ENCODE measurements around the gene CCDC38. TPM values are rescaled to one million over a fixed set of nuclear protein-coding genes. Genes with fewer than 3 reads are reported as not detected.
A peak's percentile ranks its signal among the peaks of the same experiment; 100 is the strongest.
"Not testable (repeated sequence)": the region's sequence is repeated elsewhere in the genome, so short reads cannot be mapped to it uniquely, and the experiment has no call there.

CCDC38 gene
- not detected for total RNA-seq

DNA sequence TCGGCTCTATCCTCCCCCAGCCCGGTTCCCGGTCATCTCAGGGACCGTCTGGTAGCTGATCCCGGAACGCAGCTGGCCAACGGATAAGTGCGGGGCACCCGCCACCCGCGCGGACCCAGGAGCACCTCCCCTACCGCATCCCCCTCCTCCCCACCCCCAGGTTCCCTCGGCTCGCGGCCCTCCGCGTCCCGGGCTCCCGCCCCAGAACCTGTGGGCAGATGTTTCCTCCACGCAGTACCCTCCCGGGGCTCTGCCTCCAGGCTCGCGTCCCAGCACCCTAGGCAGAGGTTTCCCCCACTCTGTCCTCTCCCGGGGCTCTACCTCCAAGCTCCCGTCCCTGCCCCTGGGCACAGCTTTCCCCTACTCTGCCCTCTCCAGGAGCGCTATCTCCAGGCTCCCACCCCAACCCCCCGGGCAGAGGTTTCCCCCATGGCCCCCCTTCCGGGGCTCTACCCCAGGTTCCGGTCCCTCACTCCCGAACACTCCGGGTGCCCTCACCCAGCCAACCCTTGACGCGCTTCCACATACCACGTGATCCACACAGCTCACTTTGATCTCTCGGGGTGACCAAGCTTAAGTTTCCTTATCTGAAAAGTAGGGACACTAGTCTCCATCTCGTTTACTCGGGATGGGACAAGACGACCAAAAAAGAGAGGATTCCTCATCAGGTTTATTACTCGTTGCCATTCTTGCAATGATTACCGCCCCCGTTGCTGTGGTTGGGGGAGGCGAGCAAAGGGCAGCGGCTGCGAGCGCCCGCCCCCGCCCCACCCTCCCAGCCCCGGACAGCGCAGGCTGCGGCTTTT is at the start of gene CCDC38:
TSS of gene CCDC38 (minus strand) at position 91 of the 806 bp plus-strand sequence. CDS start 6,105 bp downstream, outside the sequence.
- no peak for FAIRE-seq

DNA sequence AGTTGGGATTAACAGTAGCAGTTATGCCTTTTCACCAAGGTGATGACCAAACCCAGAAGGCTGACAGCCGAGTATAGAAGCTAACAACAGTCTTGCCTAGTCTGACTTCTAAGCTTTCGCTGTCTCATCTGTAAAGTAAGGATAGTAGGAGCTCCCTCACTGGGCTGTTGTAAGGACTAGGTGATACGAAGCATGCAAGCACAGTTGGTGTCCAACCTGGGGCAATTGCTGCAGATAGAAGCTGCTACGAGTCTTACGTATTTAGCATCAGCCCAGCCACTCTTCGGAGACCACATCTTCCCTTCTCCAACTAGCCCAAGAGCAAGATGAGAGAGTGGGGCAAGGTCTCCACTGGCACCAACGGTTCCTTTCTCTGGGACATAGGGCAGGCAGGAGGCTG is 47.7 kb upstream of the CCDC38 start:
- no peak for DNase-seq (ENCODE audit: low spot score in 2 of 2)
- no peak for FAIRE-seq

More for the DNA sequence above, at the start of gene CCDC38:
- peak; percentile 82 to 83 for DNase-seq (ENCODE audit: low spot score in 2 of 2)

DNA sequence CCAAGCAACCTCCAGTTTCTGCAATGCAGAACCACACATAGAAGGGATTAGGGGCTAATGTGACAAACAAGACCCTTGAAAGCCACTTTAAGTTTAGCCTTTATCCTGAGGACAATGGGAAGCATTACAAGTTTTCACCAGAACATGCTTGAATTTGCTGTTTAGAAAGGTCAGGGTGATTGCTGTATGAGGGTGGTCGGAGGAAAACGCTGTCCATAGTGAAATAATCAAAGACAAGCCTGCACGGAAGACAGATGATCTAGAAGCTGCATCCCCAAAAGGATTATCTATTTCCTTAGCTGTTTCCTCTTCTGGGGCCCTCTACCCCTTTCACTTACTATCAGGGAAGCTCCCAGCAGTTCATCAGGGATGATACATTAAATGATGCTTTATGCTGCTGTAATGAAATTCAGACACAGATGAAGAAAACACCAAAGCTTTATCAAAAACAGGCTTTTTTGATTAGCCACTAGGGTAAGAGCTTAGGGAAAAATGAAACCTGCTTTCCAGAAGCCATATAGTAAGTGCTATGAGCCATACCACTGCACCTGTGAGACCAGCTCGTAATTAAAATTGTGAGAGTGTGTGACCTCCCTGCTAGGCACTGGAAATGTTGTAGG is 47.2 kb upstream of the CCDC38 start:
- no peak for FAIRE-seq
- DNase-seq (ENCODE audit: low spot score in 2 of 2): no peak

DNA sequence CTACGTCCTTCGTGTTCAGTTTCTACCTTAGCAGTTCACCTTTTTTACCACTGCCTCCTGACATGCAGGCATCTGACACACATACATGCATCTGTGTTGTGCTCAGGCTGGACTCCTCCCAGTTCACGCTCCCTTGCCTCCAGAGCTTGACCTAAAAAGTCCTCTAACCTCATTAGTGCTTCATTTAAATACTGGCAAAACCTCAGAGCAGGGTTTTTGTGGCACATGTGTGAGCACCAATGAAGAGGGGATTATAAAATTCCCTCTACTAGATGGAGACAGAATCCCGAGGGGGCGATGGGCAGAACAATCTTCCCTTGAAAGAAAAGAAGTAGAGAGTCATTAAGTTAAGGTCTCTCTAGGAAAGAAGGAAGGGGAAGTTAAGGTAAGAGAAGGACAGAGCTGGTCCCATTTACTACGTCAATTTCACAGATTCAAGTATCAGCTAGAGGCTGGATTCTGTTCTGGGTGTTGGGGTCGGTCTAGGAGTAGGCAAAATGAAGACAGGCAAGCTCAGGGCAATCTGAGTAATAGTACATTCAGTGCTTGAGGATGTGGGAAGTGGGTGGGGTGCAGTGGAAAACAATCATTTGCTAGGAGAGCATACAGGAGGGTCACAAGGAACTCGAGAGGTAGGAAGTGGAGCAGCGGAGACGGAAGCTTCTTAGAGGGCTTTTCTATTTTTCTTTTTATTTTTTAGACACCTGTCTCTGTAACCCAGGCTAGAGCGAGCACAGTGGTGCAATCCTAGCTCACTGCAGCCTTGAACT is 46.3 kb upstream of the CCDC38 start:
- DNase-seq (ENCODE audit: low spot score in 2 of 2) (no peak), FAIRE-seq (no peak)

DNA sequence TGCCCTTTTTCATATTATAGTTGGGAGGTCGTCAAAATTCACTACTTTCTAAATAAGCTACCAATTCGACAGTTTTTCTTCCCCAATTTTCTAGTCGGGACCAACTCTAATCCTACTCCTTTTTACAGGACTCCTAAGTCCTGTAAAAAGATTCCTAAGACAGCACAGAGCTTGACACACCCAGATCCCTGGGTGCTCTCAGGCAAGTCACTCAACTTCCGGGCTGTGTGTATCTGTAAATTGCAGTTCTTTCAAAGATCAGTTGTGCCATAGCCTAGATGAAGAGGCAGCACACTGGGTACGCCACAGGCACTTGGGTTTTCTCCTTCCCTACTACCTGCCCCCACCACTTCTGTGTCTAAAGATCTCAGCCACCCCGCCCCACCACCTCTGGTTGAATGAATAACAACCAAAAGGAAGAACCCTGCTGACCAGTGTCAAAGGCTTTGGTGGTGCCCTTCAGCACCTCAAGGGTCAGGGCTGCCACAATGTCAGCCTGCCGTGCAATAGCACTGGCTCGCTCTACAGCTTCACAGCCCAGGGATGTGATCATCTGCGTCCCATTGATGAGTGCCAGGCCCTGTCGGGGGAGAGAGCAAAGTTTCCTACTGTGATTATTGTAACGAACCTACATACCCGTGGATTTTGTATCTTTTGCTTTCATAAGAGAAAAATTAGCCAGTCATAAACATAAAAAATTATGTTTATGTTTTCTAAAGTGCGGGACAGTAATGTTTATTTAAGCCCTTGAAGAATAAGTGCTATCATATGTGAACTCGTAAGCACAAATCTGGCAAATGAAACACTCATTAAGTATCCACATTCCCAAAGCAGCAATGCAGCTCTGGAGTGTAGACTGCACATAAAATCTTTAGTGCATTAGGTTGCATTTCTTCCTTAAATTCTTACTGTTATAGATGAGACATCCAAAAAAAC is 44.5 kb upstream of the CCDC38 start:
- FAIRE-seq: no peak
- no peak for DNase-seq (ENCODE audit: low spot score in 2 of 2)

DNA sequence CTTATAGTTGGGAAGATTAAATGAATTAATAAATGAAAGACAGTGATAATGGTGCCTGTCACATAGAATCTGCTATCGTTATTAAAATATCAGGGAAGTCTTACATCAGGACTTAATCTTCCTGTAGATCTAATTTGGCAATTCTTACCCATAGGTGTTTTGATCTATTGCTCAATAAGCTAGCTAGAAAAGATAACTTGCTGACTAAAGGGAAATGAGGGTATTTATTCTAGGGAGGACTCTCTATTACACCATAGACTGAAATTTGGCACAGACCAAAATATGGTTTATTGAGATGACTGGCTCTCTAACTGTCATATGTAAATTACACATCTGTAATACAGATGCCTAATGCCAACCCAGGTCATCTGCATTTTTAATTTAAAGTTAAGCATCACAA is 42.3 kb upstream of the CCDC38 start:
- DNase-seq (ENCODE audit: low spot score in 2 of 2) (no peak), FAIRE-seq (no peak)

DNA sequence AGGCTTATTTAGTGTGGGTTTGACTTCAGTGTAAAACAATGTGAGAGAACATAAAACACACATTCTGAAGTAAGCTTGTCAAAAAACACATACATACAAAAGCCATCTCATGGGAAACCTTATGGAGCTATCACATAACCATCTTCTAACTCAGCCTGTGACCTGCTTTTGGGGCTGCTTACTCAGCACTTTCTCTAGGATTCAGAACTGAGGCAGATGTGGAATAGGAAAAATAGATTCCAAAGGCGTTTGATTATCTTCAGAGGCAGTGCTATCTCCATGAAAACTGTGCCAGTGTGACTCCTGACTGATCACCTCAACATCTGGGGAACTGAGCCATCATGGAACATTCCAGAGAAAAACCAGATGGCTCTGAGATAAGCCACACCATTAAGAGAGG is 40.2 kb upstream of the CCDC38 start:
- no peak for FAIRE-seq

DNA sequence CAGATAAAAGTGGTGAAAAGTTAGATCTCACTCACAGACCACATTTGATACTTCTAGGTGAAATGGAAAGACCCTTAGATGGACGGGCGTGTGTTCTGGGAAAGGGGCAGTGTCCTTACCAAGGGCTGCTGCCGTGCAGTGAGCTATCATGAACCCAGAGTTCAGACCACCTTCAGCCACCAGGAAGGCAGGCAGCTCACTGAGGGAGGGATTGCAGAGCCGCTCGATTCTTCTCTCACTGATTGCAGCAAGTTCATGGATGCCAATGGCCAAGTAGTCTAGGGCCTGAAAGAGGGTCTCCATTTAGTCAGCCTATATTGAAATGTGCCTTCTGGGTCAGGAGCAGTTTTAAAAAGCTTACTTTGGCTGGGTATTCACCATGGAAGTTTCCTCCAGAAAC is 38.0 kb upstream of the CCDC38 start:
- no peak for FAIRE-seq
- DNase-seq (ENCODE audit: low spot score in 2 of 2): no peak

More for the DNA sequence above, 40.2 kb upstream of the CCDC38 start:
- no peak for DNase-seq (ENCODE audit: low spot score in 2 of 2)

DNA sequence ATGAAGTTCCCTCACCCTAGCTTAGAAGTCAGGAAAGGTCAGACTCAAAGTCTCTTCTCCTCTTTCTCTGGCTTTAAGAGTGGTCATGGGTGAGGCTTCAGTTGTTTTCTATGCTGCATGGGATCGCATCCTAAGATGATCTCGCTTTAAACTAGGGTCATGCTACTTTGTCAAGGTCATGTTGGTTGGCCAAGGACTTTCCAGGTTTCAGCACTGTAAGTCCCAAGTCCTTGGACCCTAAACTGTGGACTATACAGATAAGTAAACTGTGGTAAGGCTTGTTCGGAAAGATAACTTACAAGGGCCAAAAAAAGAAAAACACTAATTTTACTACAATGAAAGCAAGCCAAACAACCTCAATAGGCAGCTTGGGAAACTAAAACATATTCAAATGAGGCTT is 36.4 kb upstream of the CCDC38 start:
- no peak for FAIRE-seq

DNA sequence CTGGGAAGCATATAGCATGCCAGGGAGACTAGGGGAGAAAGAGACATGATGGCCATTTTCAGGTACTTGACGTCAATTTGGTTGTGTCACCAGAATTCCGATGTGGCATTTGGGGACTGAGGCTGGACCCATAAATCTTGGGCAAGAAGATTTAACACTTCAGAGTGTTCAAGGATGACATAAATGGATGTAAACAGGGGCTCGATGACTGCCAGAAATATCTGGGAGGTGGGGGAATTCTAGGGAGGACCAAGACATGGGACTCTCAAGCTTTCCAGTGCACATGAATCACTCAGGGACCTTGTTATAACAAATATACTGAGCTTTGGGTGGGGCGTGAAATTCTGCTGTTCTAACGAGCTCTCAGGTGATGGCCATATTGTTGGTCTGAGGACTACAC is 35.9 kb upstream of the CCDC38 start:
- FAIRE-seq (no peak), DNase-seq (ENCODE audit: low spot score in 2 of 2) (no peak)

More for the DNA sequence above, 36.4 kb upstream of the CCDC38 start:
- DNase-seq (ENCODE audit: low spot score in 2 of 2): no peak

DNA sequence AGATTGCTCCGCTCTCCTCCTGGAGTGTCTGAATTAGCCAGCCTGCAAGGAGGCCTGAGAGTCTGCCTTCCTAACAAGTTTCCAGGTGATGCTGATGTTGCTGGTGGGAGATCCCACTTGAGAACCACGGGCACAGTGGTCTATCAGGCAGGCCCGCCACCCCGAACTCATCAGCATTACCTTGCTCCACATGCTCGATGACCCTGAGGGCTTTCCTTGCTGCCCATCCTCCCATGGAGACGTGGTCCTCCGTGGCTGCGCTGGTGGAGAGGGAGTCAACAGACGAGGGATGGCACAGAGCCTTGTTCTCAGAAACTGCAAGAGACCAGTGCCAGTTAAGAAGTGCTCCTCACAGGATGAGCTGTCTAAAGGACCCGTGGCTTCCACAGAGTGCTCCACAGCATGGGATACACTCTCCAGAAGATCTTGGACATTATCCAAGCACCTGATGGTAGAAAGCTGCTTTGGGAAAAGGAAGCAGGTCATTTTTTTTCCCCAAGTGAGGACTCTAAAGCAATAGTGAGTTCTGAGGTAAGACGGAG is 35.4 kb upstream of the CCDC38 start:
- no peak for FAIRE-seq

DNA sequence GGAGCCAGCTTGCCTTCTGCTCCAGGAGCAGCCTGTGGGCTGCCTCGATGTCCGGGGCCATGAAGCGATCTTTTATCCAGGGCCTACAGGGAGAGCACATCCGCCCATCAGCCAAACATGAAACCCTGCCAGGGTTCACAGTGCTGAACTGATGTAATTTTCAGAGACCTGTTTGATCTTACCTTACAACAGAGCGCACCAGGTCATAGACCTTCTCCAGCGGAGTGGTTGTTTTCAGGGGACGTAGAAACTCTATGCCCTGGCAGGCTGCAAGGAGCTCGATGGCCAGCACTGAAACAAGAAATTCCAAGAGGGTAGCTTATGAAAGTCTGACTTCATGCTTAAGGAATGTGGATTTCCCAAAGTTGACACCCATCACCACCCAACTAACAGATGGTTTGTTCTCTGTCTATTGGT is 34.0 kb upstream of the CCDC38 start:
- FAIRE-seq: no peak
- no peak for DNase-seq (ENCODE audit: low spot score in 2 of 2)

More for the DNA sequence above, 35.4 kb upstream of the CCDC38 start:
- no peak for DNase-seq (ENCODE audit: low spot score in 2 of 2)

DNA sequence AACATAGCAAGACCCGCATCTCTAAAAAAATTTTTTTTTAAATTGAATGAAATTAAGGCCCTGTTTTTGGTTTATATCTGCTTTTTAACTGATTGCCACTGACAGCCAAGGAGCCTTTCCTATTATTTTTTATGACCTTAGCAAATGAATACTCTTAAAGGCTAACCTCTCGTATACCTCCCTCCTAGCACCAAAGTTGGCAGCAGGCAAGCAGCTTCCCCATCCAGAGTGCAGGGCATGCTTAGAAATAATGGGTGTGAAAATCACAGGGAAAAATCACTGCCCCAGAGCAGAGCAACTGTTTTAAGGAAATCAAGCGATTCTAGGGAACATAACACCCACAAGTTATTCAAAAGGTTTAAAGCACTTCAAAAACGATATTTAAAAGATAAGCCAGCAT is 33.1 kb upstream of the CCDC38 start:
- DNase-seq (ENCODE audit: low spot score in 2 of 2) (no peak), FAIRE-seq (no peak)

DNA sequence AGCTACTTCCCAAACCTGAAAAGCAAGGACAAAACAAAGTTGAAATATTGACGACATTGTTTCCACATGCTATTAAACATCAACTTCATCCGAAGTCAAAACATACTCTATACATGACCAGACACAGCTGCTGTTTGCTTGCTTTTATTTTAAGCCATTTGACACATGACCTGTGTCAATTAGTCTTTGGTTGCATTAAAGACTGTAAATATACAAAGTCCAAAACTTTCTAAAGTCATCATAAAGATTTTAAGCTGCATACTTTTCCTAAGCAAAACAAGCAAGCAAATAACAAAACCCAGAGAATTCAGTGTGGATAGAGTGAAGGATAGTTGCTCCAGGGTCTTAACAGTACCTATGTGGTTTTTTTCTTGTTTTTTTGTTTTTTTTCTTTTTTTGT is 31.9 kb upstream of the CCDC38 start:
- FAIRE-seq (no peak), DNase-seq (ENCODE audit: low spot score in 2 of 2) (no peak)

DNA sequence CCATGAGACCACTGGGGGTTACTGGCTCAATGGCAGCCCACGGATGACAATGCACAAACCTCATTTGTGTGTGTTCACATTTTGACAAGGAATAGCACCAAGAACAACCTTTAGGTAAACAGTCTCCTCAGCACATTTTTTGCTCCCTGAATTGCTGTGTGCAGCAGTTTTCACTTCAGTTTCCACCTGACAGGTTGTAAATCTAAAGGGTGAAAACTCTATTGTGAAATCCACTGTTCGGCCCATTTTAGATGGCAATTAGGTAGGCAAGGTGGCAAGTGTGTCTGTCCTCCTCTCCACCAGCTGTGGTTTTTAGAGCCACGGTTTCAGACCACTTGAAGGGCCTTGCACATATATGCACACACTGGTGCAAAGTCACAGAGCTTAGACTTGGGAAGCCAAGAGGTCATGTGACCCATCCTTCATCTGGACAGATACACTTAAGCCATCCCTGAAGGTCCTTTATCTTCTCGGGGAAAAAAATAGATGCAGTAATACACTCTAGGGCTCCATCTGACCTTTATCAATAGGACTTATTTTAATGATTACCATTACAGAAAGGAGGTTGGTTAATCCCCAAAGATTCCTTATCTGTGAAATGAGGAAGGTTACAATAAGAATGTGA is 30.5 kb upstream of the CCDC38 start:
- DNase-seq (ENCODE audit: low spot score in 2 of 2) (no peak), FAIRE-seq (no peak)

DNA sequence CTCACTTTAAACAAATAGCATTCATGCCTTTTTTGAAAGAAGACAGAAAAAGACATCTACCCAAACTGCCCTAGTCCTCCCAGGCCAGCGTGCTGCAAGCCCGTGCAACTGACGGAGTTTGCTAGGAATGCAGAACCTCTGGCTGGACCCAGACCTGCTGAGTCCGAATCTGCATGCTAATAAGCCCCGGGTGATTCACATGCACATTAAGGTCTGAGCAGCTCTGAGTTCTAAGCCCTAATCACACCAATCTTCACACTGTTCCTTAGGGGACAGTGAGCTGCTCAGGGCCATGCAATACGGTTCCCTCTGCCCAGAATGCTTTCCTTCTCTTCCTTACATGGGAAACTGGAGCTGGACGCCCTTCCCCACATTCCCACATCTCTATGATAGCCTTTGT is 28.5 kb upstream of the CCDC38 start:
- DNase-seq (ENCODE audit: low spot score in 2 of 2): no peak
- FAIRE-seq: no peak

DNA sequence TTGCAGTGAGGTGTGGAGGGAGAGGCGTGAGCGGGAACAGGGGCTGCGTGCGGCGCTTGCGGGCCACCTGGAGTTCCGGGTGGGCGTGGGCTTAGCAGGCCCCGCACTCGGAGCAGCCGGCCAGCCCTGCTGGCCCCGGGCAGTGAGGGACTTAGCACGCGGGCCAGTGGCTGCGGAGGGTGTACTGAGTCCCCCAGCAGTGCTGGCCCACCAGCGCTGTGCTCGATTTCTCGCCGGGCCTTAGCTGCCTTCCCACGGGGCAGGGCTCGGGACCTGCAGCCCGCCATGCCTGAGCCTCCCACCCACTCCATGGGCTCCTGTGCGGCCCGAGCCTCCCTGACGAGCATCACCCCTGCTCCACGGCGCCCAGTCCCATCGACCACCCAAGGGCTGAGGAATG is 26.7 kb upstream of the CCDC38 start:
- not testable (repeated sequence) for FAIRE-seq; DNase-seq (ENCODE audit: low spot score in 2 of 2)

DNA sequence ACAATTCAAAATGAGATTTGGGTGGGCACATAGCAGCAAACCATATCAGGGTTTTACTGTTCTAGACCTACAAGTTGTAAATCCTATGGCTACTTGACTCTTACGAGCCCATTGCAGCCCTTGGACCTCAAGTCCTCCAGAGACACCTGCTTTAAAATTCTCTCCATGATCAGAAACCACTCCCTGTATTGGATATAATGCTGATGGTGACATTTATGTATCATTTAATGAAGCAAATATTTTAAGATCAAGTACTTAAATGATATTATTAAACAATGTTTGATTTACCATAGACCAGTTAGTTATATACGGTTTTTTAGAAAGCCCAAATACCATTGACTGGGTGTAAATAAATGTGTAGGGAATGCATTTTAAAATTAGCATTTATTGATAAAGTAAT is 24.9 kb upstream of the CCDC38 start:
- DNase-seq (ENCODE audit: low spot score in 2 of 2) (no peak), FAIRE-seq (no peak)

DNA sequence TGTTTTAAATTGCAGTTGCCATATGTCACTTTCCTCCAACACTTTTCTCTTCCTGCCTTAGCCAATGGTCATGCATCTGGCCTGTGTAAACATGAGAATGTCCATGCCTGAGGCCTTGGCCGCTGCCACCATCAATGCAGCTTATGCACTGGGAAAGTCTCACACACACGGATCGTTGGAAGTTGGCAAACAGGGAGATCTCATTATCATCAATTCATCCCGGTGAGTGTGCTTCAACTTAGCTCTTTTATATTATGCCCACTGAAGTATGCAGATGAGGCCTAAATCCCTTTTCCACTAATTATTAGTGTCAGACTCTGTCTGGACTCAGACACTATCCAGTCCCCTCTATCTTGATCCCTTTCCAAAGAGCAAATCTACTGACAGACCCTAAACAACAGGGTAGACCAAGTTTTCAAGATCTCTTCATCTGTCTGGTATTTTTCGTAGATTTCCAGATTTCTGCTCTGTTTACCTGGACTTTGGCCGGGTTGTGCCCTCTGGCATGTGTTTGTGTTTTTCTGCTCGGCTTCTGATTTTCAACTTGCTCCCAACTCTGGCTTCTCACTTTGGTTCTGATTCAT is 24.0 kb upstream of the CCDC38 start:
- no peak for DNase-seq (ENCODE audit: low spot score in 2 of 2)
- no peak for FAIRE-seq

All from frontal cortex (tissue), 4 donors.